Left ventricle myocardium inferior (tissue), 1 donor: ENCODE data around the gene HCK. TPM values are rescaled to one million over a fixed set of nuclear protein-coding genes. Genes with fewer than 3 reads are reported as not detected.

Experiments used
- DNase-seq: peaks from one replicate; pipeline ENCODE4 v3.0.0-alpha.2; 2020
- H3K27ac ChIP-seq: fragments of 200-600 bp; replicated peaks from 2 replicates; pipeline ENCODE4 v1.8.0; 2021
- H3K27me3 ChIP-seq: fragments of 200-600 bp; 2 replicates; pipeline ENCODE4 v1.8.0; 2021; ENCODE audit warnings: low read depth
- H3K36me3 ChIP-seq: fragments of 200-600 bp; 2 replicates; pipeline ENCODE4 v1.8.0; 2021
- H3K4me1 ChIP-seq: fragments of 200-600 bp; 2 replicates; pipeline ENCODE4 v1.8.0; 2021
- H3K4me3 ChIP-seq: fragments of 200-600 bp; 2 replicates; pipeline ENCODE4 v1.8.0; 2021; ENCODE audit warnings: mild to moderate bottlenecking, moderate library complexity
- H3K9me3 ChIP-seq: fragments of 200-600 bp; replicated peaks from 2 replicates; pipeline ENCODE4 v1.8.0; 2021
- intact Hi-C: fragments of 100-400 bp; cut with micrococcal nuclease; formaldehyde crosslinking; loops from one replicate; pipeline ENCODE4 v1.11.0; 2022
- total RNA-seq: library from RNA; stranded (reverse); fragmentation: NEBNext Ultra II Directional; extraction: Animal tissue kit (Norgen Biotek cat#: 25700); gene quantifications from one replicate; pipeline ENCODE4 v1.2.1, GENCODE V29; 2021
- TF ChIP-seq, protein P1 (sequence below): fragments of 200-600 bp; IDR thresholded peaks from 2 replicates; pipeline ENCODE4 v1.8.0; 2021; ENCODE audit warnings: antibody characterized with exemption, mild to moderate bottlenecking, borderline replicate concordance
- donor health status: DM: no; HTN: yes; CAD: no; lungs with severe emphysema.

HCK gene
- total RNA-seq, 1 donor from 2014 or later = 4.3 TPM

DNA sequence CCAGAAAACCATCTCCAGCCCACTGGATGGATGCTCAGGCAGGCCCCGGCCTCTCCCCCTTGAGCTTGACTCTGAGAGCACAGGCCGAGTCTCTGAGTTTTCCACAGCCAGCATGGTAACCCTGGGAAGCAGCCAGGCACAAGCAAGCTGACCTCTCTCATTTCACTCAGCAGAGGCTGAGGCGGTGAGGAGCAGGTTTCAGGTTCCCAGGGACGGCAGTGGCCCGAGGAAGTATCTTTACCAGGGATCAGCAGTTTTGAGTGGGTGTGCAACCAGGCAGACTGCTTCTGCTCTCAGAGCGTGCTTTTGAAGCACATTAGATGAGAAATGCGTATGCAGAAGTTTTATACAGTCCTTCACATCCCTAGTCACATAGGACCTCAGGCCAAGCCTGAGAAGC is 12.6 kb downstream of the HCK start:
- DNase-seq = no peak
- Histone ChIP-seq H3K9me3 (no peaks in the 10 kb centered on the region), H3K27ac (no peak overlapping the region), H3K27me3 (peaks cover 88% of the 10 kb centered on the region), H3K4me1 (no peaks in the 10 kb centered on the region), H3K36me3 (no peaks in the 10 kb centered on the region), H3K4me3 (no peak overlapping the region)
- TF ChIP-seq, protein P1, sequence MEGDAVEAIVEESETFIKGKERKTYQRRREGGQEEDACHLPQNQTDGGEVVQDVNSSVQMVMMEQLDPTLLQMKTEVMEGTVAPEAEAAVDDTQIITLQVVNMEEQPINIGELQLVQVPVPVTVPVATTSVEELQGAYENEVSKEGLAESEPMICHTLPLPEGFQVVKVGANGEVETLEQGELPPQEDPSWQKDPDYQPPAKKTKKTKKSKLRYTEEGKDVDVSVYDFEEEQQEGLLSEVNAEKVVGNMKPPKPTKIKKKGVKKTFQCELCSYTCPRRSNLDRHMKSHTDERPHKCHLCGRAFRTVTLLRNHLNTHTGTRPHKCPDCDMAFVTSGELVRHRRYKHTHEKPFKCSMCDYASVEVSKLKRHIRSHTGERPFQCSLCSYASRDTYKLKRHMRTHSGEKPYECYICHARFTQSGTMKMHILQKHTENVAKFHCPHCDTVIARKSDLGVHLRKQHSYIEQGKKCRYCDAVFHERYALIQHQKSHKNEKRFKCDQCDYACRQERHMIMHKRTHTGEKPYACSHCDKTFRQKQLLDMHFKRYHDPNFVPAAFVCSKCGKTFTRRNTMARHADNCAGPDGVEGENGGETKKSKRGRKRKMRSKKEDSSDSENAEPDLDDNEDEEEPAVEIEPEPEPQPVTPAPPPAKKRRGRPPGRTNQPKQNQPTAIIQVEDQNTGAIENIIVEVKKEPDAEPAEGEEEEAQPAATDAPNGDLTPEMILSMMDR = no peak
- intact Hi-C loops = no loop called here

DNA sequence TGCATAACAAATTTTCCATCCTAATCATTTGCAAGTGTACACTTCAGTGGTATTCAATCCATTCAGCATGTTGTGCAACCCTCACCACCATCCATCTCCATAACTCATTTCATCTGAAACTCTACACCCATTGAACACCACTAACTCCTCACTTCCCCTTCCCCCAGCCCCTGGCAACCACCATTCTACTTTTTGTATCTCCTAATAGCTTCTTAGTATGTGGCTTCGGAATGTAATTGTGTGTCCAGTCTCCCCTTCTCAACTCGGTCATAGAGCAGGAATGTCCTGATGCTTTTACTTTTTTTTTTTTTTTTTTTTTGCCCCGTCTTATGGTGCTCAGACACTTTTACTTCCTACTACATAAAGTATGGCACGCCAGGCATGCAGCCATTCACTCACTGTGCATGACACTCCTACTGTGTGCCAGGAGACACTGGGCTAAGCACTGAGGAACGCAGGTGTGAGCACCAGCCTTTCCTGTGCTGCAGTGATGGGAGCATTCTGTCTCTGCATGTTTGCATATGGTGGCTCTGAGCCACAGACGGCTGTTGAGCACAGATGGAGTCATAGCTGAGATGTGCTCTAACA is 15.3 kb downstream of the HCK start:
- TF ChIP-seq, protein P1 = no peak
- Histone ChIP-seq H3K27me3 (peaks cover 61% of the 10 kb centered on the region), H3K4me1 (no peaks in the 10 kb centered on the region), H3K36me3 (no peaks in the 10 kb centered on the region), H3K27ac (no peak overlapping the region), H3K9me3 (no peaks in the 10 kb centered on the region), H3K4me3 (no peak overlapping the region)
- intact Hi-C loops = no loop called here
- no peak for DNase-seq

DNA sequence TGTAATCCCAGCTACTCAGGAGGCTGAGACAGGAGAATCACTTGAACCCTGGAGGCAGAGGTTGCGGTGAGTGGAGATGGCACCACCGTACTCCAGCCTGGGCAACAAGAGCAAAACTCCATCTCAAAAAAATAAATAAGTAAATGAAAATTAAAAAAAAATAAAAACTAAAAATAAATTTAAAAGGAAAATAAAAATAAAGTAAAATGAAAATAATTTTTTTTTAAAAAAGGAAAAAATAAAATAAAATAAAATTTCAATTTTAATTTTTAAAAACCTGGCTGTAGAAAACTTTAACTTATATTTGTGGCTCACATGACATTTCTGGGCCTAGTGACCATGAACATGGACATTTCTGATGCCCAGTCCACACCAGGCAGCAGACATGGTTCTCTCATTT is 16.1 kb downstream of the HCK start:
- H3K4me1 ChIP-seq = no peaks in the 10 kb centered on the region
- H3K9me3 ChIP-seq = no peaks in the 10 kb centered on the region
- no peak for DNase-seq
- TF ChIP-seq, protein P1 = no peak
- H3K27ac ChIP-seq = no peak overlapping the region
- H3K36me3 ChIP-seq = no peaks in the 10 kb centered on the region
- no peak overlapping the region for H3K4me3 ChIP-seq
- peaks cover 53% of the 10 kb centered on the region for H3K27me3 ChIP-seq
- intact Hi-C loops = no loop called here

DNA sequence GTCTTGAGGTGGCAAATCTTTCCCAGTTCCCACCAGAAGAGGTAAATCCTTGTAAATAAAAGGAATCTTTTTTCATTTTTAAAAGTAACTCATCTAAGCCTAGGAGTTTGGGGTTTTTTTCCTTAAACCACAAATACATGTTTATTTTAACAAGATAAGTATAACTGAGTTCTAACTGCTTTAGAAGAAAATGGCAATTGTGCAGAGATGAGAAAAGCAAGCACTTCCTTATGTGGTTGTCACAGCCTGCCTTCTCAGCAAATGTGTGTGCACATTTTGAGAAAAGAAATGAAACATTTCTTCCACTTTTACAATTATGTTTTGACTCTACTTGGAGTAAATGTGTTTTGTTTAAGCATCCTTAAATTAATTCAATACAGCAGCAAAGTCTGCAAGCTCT is 17.7 kb downstream of the HCK start:
- Histone ChIP-seq H3K36me3 (no peaks in the 10 kb centered on the region), H3K9me3 (no peaks in the 10 kb centered on the region), H3K4me3 (no peak overlapping the region), H3K4me1 (no peaks in the 10 kb centered on the region), H3K27me3 (peaks cover 46% of the 10 kb centered on the region), H3K27ac (no peak overlapping the region)
- TF ChIP-seq, protein P1 = no peak
- intact Hi-C loops = no loop called here
- DNase-seq = no peak

DNA sequence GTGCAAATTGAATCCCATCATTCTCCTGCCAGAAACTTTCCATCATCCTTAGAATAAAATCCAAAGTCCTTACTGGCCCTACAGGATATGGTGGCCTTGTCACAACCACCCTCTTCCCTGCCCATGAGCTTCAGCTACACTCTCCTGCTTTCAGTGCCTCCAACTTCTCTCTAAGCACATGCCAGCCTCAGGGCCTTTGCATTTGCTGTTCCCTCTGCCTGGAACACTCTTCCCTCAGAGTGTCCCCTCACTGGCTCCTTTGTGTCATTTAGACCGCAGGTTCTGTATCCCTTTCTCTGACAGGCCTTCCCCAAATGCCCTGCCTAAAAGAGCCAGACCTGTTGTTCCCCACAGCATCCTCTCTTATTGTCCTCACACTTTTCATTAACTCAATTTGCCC is 18.2 kb downstream of the HCK start:
- intact Hi-C loops = no loop called here

More for the DNA sequence above, 18.2 kb downstream of the HCK start:
- TF ChIP-seq, protein P1 = no peak
- Histone ChIP-seq H3K4me1 (no peaks in the 10 kb centered on the region), H3K36me3 (no peaks in the 10 kb centered on the region), H3K27me3 (peaks cover 46% of the 10 kb centered on the region), H3K9me3 (no peaks in the 10 kb centered on the region), H3K4me3 (no peak overlapping the region), H3K27ac (no peak overlapping the region)
- no peak for DNase-seq
